ENCODE measurements around the gene TIMM23B. TPM values are rescaled to one million over a fixed set of nuclear protein-coding genes. Genes with fewer than 3 reads are reported as not detected.
"Not testable (repeated sequence)": the region's sequence is repeated elsewhere in the genome, so short reads cannot be mapped to it uniquely, and the experiment has no call there.

TIMM23B gene, protein sequence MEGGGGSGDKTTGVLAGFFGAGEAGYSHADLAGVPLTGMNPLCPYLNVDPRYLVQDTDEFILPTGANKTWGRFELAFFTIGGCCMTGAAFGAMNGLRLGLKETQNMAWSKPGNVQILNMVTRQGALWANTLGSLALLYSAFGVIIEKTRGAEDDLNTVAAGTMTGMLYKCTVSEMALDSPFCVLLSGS
- total RNA-seq, result 10 to 100 TPM; 21.3 to 27.3 TPM

DNA sequence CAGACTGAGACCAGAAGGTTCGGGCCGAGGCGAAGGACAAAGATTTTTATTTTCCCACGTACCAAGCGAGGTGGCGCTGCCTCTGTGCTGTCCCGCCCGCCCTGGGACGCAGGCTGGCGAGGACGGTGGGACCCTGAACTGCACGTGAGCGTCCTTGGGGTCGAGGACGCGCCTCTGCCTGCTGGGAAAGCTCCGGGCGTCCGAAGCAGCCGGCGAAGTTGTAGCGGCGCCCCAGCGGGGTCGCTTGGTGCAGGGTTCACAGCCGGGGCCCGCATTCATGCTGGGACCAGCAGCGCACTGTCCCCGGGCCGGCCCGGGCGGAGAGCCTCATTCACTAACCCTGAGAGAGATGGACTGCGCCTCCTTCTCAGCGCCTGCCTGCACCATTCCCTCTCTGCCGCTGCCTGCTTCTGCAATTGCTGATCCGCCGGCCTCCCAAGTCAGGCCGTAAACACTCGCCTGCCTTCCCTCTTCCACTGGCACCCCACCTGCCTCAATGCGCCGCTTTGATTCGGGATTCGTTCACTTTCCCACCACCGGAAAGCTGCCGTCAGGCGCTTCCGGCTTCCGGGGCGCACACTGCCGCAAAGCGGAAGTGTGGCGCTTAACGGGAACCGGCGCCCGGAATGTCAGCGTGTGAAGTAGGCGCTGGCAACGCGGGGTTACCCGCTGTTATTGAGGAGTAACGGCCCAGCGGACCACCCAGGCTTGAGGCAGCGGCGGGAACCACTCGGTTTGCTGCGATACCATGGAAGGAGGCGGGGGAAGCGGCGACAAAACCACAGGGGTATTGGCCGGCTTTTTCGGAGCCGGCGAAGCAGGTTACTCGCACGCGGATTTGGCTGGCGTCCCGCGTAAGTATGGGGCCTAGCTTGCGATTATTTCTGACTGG lies at the start of gene TIMM23B, which contains the start of gene PARG:
Gene TIMM23B (plus strand): TSS at position 607 of the 892 bp plus-strand sequence. CDS start 142 bp downstream, at position 749.
Gene PARG (minus strand): TSS at position 581 of the 892 bp plus-strand sequence. CDS start 302 bp downstream, at position 279.
- H3K27me3 Mint-ChIP-seq; POLR2A ChIA-PET; H3K9me3 Mint-ChIP-seq (ENCODE audit: low read depth); CTCF ChIA-PET; intact Hi-C loops (cut with DNase I, micrococcal nuclease): not testable (repeated sequence)
- peak within 1 kb of the TSS; percentile 94 for H3K27ac Mint-ChIP-seq
- H3K36me3 Mint-ChIP-seq (ENCODE audit: low read depth), result peaks cover 18% of the 10 kb centered on the region
- DNase-seq (peak; percentile 91), ATAC-seq (peak; percentile 85)
- peaks cover 37% of the 10 kb centered on the region for H3K4me1 Mint-ChIP-seq
- H3K4me3 Mint-ChIP-seq, result peak within 1 kb of the TSS; percentile 95

GRCh38 chr10:49899999-49900398 lies 41.9 kb upstream of the TIMM23B start:
- DNase-seq; H3K27ac Mint-ChIP-seq; CTCF ChIA-PET; H3K4me1 Mint-ChIP-seq; POLR2A ChIA-PET; H3K4me3 Mint-ChIP-seq; H3K9me3 Mint-ChIP-seq (ENCODE audit: low read depth); H3K27me3 Mint-ChIP-seq; ATAC-seq; intact Hi-C loops (cut with DNase I, micrococcal nuclease): not testable (repeated sequence)
- H3K36me3 Mint-ChIP-seq (ENCODE audit: low read depth), result peaks cover 26% of the 10 kb centered on the region

DNA sequence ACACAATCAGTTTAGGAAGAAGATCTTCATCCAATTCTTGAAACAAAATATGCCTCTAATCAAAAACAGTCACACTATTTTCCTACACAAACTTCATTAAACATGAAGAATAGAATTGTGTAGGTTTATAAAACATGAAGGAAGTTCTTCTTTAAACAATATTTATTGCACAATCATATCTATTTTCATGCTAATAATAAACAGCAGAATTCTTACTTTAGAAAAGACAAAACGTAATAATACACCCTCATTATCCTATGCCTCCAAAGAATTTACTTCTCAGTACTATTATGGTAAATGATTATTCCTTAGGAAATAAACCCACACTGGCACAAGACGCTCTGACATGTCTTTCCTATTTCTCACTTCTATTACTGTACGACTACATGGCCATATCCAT lies 41.4 kb upstream of the TIMM23B start:
- H3K4me1 Mint-ChIP-seq; H3K9me3 Mint-ChIP-seq (ENCODE audit: low read depth); CTCF ChIA-PET: not testable (repeated sequence)

DNA sequence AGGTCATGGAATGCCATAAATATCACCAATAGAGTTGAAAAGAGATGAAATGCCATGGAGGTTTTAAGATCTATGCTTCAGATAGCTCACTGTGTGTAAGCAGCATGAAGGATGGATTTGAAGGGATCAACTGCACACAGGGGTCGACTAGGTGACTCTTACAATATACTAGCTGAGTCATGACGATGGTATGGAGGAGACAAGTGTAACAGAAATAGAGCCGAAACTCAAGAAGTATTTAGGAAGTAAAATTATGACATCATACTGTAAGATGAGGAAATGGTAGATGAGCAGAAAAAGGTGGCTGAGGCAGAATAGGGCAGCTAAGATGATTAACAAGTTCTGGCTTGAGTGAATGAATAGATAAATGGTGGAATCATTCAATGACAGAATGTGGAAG lies 38.0 kb upstream of the TIMM23B start:
- ATAC-seq; POLR2A ChIA-PET; H3K27ac Mint-ChIP-seq; intact Hi-C loops (cut with DNase I, micrococcal nuclease); H3K4me1 Mint-ChIP-seq; H3K27me3 Mint-ChIP-seq; H3K9me3 Mint-ChIP-seq (ENCODE audit: low read depth); CTCF ChIA-PET; H3K4me3 Mint-ChIP-seq; DNase-seq: not testable (repeated sequence)
- peaks cover 18% of the 10 kb centered on the region for H3K36me3 Mint-ChIP-seq (ENCODE audit: low read depth)

More for the DNA sequence above, 41.4 kb upstream of the TIMM23B start:
- H3K4me3 Mint-ChIP-seq; intact Hi-C loops (cut with DNase I, micrococcal nuclease); ATAC-seq; POLR2A ChIA-PET; DNase-seq; H3K27ac Mint-ChIP-seq; H3K27me3 Mint-ChIP-seq: not testable (repeated sequence)
- peaks cover 25% of the 10 kb centered on the region for H3K36me3 Mint-ChIP-seq (ENCODE audit: low read depth)

DNA sequence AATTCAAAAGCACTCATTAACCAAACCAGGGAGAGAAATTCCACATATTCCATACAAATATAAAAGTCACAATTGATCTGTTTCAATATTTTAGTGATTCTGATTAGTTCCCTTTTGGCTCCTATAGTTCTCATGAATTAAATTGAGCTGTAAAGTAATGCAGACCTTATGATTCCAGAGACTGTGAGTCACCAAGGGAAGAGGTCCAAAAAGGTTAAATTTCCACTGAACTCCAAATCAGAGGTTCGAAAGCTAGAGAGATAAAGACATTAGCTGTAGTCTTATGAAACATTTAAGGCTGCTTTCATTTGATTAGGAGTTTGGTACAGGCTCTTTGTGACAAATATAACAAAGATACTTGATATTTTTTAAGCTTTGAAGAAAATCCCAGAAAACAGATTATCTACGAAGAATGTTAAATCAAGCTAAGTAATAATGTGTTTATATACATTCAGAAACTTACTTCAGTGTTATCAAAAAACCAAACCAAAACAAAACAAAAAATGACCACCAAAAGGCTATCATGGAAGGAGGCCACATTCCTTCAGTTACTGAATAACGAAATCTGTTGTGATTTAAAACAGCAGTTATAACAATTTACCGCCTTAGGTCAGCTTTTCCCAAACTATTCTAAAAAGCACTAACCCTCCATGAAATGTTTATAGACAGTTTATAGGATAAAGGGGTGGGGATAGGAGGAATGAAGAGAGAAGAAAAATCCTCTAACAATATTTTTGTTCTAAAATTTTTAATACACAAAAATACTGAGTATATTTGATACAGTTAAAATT lies 33.4 kb upstream of the TIMM23B start:
- CTCF ChIA-PET; POLR2A ChIA-PET; DNase-seq; H3K4me1 Mint-ChIP-seq; ATAC-seq; H3K4me3 Mint-ChIP-seq; H3K27me3 Mint-ChIP-seq; H3K27ac Mint-ChIP-seq; H3K9me3 Mint-ChIP-seq (ENCODE audit: low read depth); intact Hi-C loops (cut with DNase I, micrococcal nuclease): not testable (repeated sequence)
- peaks cover 15% of the 10 kb centered on the region for H3K36me3 Mint-ChIP-seq (ENCODE audit: low read depth)

GRCh38 chr10:49910295-49910694 lies 31.6 kb upstream of the TIMM23B start:
- intact Hi-C loops (cut with DNase I, micrococcal nuclease); H3K4me1 Mint-ChIP-seq; DNase-seq; H3K27ac Mint-ChIP-seq; CTCF ChIA-PET; H3K4me3 Mint-ChIP-seq; POLR2A ChIA-PET; H3K27me3 Mint-ChIP-seq; H3K9me3 Mint-ChIP-seq (ENCODE audit: low read depth): not testable (repeated sequence)
- ATAC-seq, result peak; percentile 26
- peaks cover 18% of the 10 kb centered on the region for H3K36me3 Mint-ChIP-seq (ENCODE audit: low read depth)

- H3K4me3 Mint-ChIP-seq; DNase-seq; CTCF ChIA-PET; intact Hi-C loops (cut with DNase I, micrococcal nuclease); POLR2A ChIA-PET; H3K9me3 Mint-ChIP-seq (ENCODE audit: low read depth); H3K27ac Mint-ChIP-seq; H3K4me1 Mint-ChIP-seq; ATAC-seq; H3K27me3 Mint-ChIP-seq: not testable (repeated sequence)
- peaks cover 21% of the 10 kb centered on the region for H3K36me3 Mint-ChIP-seq (ENCODE audit: low read depth)
These were observed 25.4 kb upstream of the TIMM23B start for GRCh38 chr10:49916451-49916850.

DNA sequence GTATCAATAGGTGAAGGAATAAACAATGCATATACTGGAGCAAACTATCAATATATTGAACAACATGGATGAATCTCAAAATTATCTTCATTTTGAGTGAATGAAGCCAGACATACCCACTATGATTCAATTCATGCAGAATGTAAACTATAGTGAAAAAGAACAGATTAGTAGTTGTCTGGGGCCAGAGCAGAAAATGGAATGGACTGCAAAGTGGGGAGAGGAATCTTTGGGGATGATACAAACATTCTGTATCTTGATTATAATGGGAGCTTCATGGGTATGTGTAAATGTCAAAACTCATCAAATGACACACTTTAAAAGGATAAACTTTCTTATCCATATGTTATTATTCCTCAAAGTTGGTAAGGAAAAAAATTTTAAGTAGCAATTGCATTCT lies 23.9 kb upstream of the TIMM23B start:
- H3K9me3 Mint-ChIP-seq (ENCODE audit: low read depth); H3K27ac Mint-ChIP-seq; H3K4me3 Mint-ChIP-seq; CTCF ChIA-PET; DNase-seq; ATAC-seq; H3K4me1 Mint-ChIP-seq; intact Hi-C loops (cut with DNase I, micrococcal nuclease); H3K27me3 Mint-ChIP-seq; POLR2A ChIA-PET: not testable (repeated sequence)
- H3K36me3 Mint-ChIP-seq (ENCODE audit: low read depth), result peaks cover 25% of the 10 kb centered on the region

DNA sequence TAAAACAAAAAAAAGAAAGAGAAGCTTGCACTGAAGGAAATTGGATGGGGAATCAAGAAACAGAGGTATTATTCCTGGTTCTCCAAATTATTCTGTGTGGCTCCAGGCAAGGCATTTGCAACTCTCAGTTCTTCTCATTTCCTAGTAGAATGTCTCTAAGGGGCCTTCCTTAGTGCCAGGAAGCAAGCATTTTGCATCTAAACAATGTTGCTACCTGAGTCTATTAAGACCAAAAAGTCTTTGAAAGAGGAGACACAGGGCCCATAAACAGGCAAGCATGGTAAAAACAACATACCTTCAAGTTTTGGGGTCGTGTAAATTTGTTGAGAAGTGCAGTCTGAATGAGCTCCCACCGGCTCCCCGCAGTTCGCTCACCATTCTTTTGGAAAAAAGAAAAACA lies 19.8 kb upstream of the TIMM23B start:
- POLR2A ChIA-PET; ATAC-seq; H3K27me3 Mint-ChIP-seq; H3K27ac Mint-ChIP-seq; CTCF ChIA-PET; H3K9me3 Mint-ChIP-seq (ENCODE audit: low read depth); H3K4me3 Mint-ChIP-seq; intact Hi-C loops (cut with DNase I, micrococcal nuclease); DNase-seq; H3K4me1 Mint-ChIP-seq: not testable (repeated sequence)
- peaks cover 15% of the 10 kb centered on the region for H3K36me3 Mint-ChIP-seq (ENCODE audit: low read depth)

DNA sequence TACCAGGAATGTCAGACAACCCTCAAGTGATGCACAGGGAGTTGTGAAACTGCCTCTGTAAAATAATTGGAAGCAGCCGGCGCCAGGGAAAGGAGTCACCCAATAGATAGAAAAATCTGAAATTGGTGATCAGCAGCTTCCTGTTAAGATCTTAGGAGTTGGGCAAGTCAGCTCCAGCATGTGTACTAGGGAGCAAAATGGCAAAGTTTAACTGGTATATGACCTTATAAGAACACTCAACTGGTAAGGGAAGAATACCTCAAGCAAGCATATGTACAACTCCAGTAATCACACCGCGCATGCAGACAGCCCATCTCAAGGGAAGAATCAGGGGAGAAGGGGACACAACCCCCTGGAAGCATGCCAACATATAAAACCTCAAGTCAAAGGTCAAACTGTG lies 18.3 kb upstream of the TIMM23B start:
- ATAC-seq; intact Hi-C loops (cut with DNase I, micrococcal nuclease); CTCF ChIA-PET; H3K27me3 Mint-ChIP-seq; H3K4me3 Mint-ChIP-seq; H3K4me1 Mint-ChIP-seq; H3K9me3 Mint-ChIP-seq (ENCODE audit: low read depth); POLR2A ChIA-PET; DNase-seq; H3K27ac Mint-ChIP-seq: not testable (repeated sequence)
- peaks cover 15% of the 10 kb centered on the region for H3K36me3 Mint-ChIP-seq (ENCODE audit: low read depth)

- ATAC-seq; intact Hi-C loops (cut with DNase I, micrococcal nuclease); H3K27ac Mint-ChIP-seq; DNase-seq; H3K27me3 Mint-ChIP-seq; CTCF ChIA-PET; POLR2A ChIA-PET; H3K4me3 Mint-ChIP-seq; H3K9me3 Mint-ChIP-seq (ENCODE audit: low read depth): not testable (repeated sequence)
- Mint-ChIP-seq H3K4me1 (peaks cover 12% of the 10 kb centered on the region), H3K36me3 (ENCODE audit: low read depth) (peaks cover 22% of the 10 kb centered on the region)
These were observed 10.6 kb upstream of the TIMM23B start for GRCh38 chr10:49931276-49931675.
